Endothelial cell of umbilical vein (primary cell): ENCODE results near the gene OR6C2. TPM values are rescaled to one million over a fixed set of nuclear protein-coding genes. Genes with fewer than 3 reads are reported as not detected.

Source experiments
- BruUV-seq: library from RNA; stranded (reverse); fragments of 400-500 nt; replicated peaks from 2 replicates; lab custom pipeline; 2021; lab: Mats Ljungman, UMichigan
- CTCF ChIA-PET: fragments of 300-600, 350-600 bp; sonication (Branson Sonifier 250); formaldehyde crosslinking; loops from one replicate; lab custom pipeline; 2021; ENCODE audit warnings: antibody characterized with exemption, inconsistent platforms; lab: Charles Lee
- POLR2A ChIA-PET: fragments of 300-600, 350-600 bp; sonication (Branson Sonifier 250); formaldehyde crosslinking; loops from one replicate; lab custom pipeline; 2021; ENCODE audit warnings: antibody characterized with exemption, inconsistent platforms; lab: Charles Lee
- DNase-seq: peaks from one replicate; pipeline ENCODE4 v3.0.0-alpha.2; 2011; ENCODE audit warnings: low read depth, low spot score
- FAIRE-seq: peaks from 2 replicates; lab custom pipeline; 2011; peaks lifted over from hg19 to GRCh38; lab: Jason Lieb, UNC
- H2AFZ ChIP-seq: 2 replicates; pipeline ENCODE4 v1.6.0; 2012; ENCODE audit warnings: low read depth, low read length, control low read depth, inconsistent platforms
- H3K27ac ChIP-seq: 2 replicates; pipeline ENCODE4 v1.5.1; 2011; ENCODE audit warnings: low read depth, mild to moderate bottlenecking, control low read depth, low read length, moderate library complexity; ENCODE audit not compliant: insufficient read depth
- H3K27me3 ChIP-seq, 2 experiments: 2 replicates each; pipeline versions ENCODE4 v1.6.0 to v1.6.1; 2011; ENCODE audit warnings: low read length in 2 of 2, mixed read lengths in 1 of 2; ENCODE audit not compliant: control insufficient read depth in 2 of 2, insufficient read depth in 2 of 2
- H3K36me3 ChIP-seq, 2 experiments: 2 replicates in 1 of 2; 3 replicates in 1 of 2; pipeline ENCODE4 v1.5.1; 2011; ENCODE audit warnings: low read length in 2 of 2, mild to moderate bottlenecking in 1 of 2, moderate library complexity in 1 of 2; ENCODE audit not compliant: control insufficient read depth in 2 of 2, insufficient read depth in 2 of 2; ENCODE audit errors: extremely low read depth in 1 of 2
- H3K4me1 ChIP-seq: 3 replicates; pipeline ENCODE4 v1.5.1; 2011; ENCODE audit warnings: mild to moderate bottlenecking, low read length; ENCODE audit not compliant: control insufficient read depth, insufficient read depth; ENCODE audit errors: extremely low read depth
- H3K4me2 ChIP-seq: 2 replicates; pipeline ENCODE4 v1.6.1; 2011; ENCODE audit warnings: low read length, control low read depth, mixed read lengths; ENCODE audit not compliant: insufficient read depth
- H3K4me3 ChIP-seq, 3 experiments: fragments of 200-600 bp in 1 of 3; sonication (generic), shearing (Covaris generic) in 1 of 3; replicated peaks in 1 of 3; 2 replicates each; pipeline ENCODE4 v1.5.1; 2011 to 2016; ENCODE audit warnings: control low read depth in 3 of 3, low read length in 3 of 3, mild to moderate bottlenecking in 2 of 3, inconsistent platforms in 1 of 3, low read depth in 1 of 3, moderate library complexity in 1 of 3; ENCODE audit not compliant: insufficient read depth in 1 of 3
- H3K79me2 ChIP-seq: 2 replicates; pipeline ENCODE4 v1.6.0; 2012; ENCODE audit warnings: low read length, inconsistent platforms; ENCODE audit not compliant: control insufficient read depth, insufficient read depth
- H3K9ac ChIP-seq: replicated peaks from 2 replicates; pipeline ENCODE3; 2011; ENCODE audit warnings: low read length, control low read depth; ENCODE audit not compliant: insufficient read depth; ENCODE audit errors: extremely low read depth
- H3K9me1 ChIP-seq: replicated peaks from 3 replicates; pipeline ENCODE4 v1.6.0; 2011; ENCODE audit warnings: mild to moderate bottlenecking, low read length; ENCODE audit not compliant: control insufficient read depth, insufficient read depth; ENCODE audit errors: extremely low read depth
- H3K9me3 ChIP-seq: replicated peaks from 2 replicates; pipeline ENCODE4 v1.5.1; 2012; ENCODE audit warnings: low read length, inconsistent platforms; ENCODE audit not compliant: control insufficient read depth, insufficient read depth
- H4K20me1 ChIP-seq: replicated peaks from 2 replicates; pipeline ENCODE3; 2011; ENCODE audit warnings: mild to moderate bottlenecking, low read length; ENCODE audit not compliant: control insufficient read depth, insufficient read depth; ENCODE audit errors: extremely low read depth
- EZH2 ChIP-seq: IDR thresholded peaks from 2 replicates; pipeline ENCODE4 v1.6.1; 2012; ENCODE audit warnings: borderline replicate concordance, low read depth, mild to moderate bottlenecking, moderate library complexity, low read length, inconsistent platforms; ENCODE audit not compliant: severe bottlenecking
- FOS ChIP-seq: IDR thresholded peaks from 2 replicates; pipeline ENCODE4 v1.6.1; 2011; ENCODE audit warnings: mild to moderate bottlenecking, low read length, moderate library complexity, borderline replicate concordance; ENCODE audit not compliant: insufficient read depth
- JUN ChIP-seq: IDR thresholded peaks from 2 replicates; pipeline ENCODE4 v1.6.1; 2011; ENCODE audit warnings: borderline replicate concordance, low read depth; ENCODE audit not compliant: insufficient read length, insufficient read depth
- dilution Hi-C: fragments of 300-500 bp; cut with MboI; formaldehyde crosslinking; loops from one replicate; pipeline ENCODE4 v1.15.0; 2019; ENCODE audit warnings: low sequenced_read_pairs; ENCODE audit not compliant: extremely low pct_ligation_motif_present
- intact Hi-C: fragments of 100-400 bp; cut with micrococcal nuclease; formaldehyde crosslinking; loops from one replicate; pipeline ENCODE4 v1.10.0; 2022
- polyA plus RNA-seq, 4 experiments: library from polyadenylated mRNA; depleted of rRNA in 3 of 4; stranded (reverse) in 3 of 4; unstranded in 1 of 4; fragments of >200 nt; gene quantifications; 2 replicates each; pipeline versions ENCODE4 v1.2.1 to v1.2.3, GENCODE V29; 2011 to 2012; ENCODE audit warnings: missing spikeins in 1 of 4
- total RNA-seq: library from RNA; stranded (reverse); gene quantifications from 2 replicates; pipeline ENCODE4 v1.2.3, GENCODE V29; 2021

Gene OR6C2
- total and polyA plus RNA-seq, 2 donors (not counting 3 experiments of a cell fraction or from before 2014, with no cell fraction given): not detected

- FAIRE-seq (no peak), DNase-seq (no peak)
- no peak overlapping the region for H2AFZ ChIP-seq
- H3K4me1 ChIP-seq: no peaks in the 10 kb centered on the region
- BruUV-seq: no TSS peak
- TF ChIP-seq JUN: no peak
- H3K27me3 ChIP-seq: no peaks in the 10 kb centered on the region
- ChIA-PET POLR2A (no interaction called here), CTCF (interaction anchor here (1.0 kb wide), 1 partner anchor 17 kb away, joined by 3 read pairs; no protein-coding TSS in a partner anchor)
- H3K9me1 ChIP-seq: no peaks in the 10 kb centered on the region
- no peaks in the 10 kb centered on the region for H3K36me3 ChIP-seq
- no peaks in the 10 kb centered on the region for H3K9me3 ChIP-seq
- H3K4me3 ChIP-seq: no peak overlapping the region
- H3K27ac ChIP-seq: no peak overlapping the region
- H3K9ac ChIP-seq: no peak overlapping the region
- no peak overlapping the region for H3K4me2 ChIP-seq
- no peaks in the 10 kb centered on the region for H3K79me2 ChIP-seq
- intact Hi-C loops: no loop called here
- dilution Hi-C loops: no loop called here
- no peaks in the 10 kb centered on the region for H4K20me1 ChIP-seq
Measured at GRCh38 chr12:55499231-55499630, 55.4 kb downstream of the OR6C2 start.

DNA sequence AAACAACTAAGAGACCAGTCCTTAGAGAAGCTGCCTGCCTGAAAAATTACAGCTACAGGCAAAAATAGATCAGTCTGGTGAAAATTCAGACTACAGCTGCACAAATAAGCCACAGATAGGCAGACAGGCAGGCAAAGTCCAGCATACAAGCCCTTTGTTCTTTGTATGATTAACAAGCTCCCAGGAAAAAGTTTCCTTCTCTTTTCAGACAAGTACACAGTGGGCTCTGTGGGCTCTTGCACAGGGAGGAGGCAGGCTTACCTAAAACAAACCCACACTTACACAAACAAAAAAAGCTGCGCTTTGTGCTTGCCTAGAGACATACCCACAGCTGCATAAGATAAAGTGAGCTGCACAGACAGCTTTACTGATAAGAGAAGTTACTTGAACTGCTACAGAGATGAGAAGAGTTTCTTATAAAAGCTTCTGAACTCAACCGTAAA, 56.0 kb downstream of the OR6C2 start:
- Histone ChIP-seq H3K4me1 (no peaks in the 10 kb centered on the region), H2AFZ (no peak overlapping the region), H3K9ac (no peak overlapping the region), H3K4me2 (no peak overlapping the region), H3K9me1 (no peaks in the 10 kb centered on the region), H3K27ac (no peak overlapping the region), H3K9me3 (no peaks in the 10 kb centered on the region), H3K4me3 (no peak overlapping the region), H3K79me2 (no peaks in the 10 kb centered on the region), H4K20me1 (no peaks in the 10 kb centered on the region), H3K27me3 (no peaks in the 10 kb centered on the region), H3K36me3 (no peaks in the 10 kb centered on the region)
- dilution Hi-C loops: no loop called here
- intact Hi-C loops: no loop called here
- TF ChIP-seq FOS: no peak
- TF ChIP-seq EZH2: no peak
- CTCF ChIA-PET: interaction anchor here (1.0 kb wide), 1 partner anchor 16 kb away, joined by 3 read pairs; no protein-coding TSS in a partner anchor
- DNase-seq (no peak), FAIRE-seq (no peak)
- no TSS peak for BruUV-seq
- POLR2A ChIA-PET: no interaction called here
